ENCODE data around the gene ARFIP1.
A peak's percentile ranks its signal among the peaks of the same experiment; 100 is the strongest.
"Not testable (repeated sequence)": the region's sequence is repeated elsewhere in the genome, so short reads cannot be mapped to it uniquely, and the experiment has no call there.

ARFIP1 gene, protein sequence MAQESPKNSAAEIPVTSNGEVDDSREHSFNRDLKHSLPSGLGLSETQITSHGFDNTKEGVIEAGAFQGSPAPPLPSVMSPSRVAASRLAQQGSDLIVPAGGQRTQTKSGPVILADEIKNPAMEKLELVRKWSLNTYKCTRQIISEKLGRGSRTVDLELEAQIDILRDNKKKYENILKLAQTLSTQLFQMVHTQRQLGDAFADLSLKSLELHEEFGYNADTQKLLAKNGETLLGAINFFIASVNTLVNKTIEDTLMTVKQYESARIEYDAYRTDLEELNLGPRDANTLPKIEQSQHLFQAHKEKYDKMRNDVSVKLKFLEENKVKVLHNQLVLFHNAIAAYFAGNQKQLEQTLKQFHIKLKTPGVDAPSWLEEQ

DNA sequence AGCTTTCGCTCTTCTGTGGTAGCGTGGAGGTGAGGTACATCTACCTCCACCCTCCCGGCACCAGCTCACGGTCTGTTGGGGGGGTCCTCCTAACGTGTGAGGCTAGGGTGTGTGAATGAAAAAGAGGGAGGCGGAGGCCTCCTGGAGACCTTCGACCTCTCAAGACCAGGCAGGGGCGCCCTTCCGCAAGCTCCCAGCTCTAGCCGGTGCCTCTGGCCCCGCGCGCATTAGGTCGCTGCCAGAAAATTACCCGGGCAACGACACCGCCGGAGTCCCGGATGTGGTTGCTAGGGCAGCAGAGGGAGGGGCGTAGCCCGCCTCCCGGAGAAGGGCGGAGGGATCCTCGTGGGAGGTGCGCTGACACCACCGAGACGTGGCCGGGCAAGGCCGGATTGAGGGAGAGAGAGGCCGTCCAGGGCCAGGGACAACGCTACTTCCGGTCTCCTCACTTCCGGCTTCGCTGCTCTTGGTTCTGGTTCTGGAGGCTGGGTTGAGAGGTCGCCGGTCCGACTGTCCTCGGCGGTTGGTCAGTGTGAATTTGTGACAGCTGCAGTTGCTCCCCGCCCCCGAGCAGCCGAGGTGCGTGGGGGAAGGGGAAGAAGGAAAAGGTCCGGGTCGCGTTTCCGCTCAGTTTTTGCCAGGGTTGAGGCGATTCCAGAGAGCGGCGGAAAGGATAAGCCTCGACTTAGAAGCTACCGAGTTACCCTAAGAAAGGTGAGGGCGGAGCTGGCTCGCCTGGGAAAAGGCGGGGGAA is at the start of gene ARFIP1, which contains the start of gene TIGD4:
Gene ARFIP1 (plus strand): TSS at position 442 of the 754 bp plus-strand sequence. CDS start 49,680 bp downstream, outside the sequence.
Gene TIGD4 (minus strand): TSS at position 218 of the 754 bp plus-strand sequence. CDS start 8,726 bp downstream, outside the sequence.
- DNase-seq (ENCODE audit: low read depth in 2 of 2): peak; percentile 88 to 90

DNA sequence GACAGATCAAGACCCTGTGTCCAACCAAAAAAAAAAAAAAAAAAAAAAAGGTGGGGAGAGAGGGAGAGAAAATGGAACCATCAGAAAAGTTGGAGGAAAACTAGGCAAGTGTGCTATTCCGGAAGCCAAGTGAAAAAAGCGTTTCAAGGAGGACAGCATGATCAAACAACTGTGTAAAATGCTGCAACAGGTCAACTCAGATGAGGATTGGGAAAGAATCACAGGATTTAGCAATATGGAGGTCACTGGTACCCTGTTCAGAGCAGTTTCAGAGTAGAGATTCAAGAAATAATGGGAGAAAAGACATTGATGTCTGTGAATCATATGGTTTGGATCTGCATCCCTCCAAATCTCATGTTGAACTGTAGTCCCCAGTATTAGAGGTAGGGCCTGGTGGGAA is 47.8 kb upstream of the ARFIP1 start:
- DNase-seq (ENCODE audit: low read depth in 2 of 2): no peak

DNA sequence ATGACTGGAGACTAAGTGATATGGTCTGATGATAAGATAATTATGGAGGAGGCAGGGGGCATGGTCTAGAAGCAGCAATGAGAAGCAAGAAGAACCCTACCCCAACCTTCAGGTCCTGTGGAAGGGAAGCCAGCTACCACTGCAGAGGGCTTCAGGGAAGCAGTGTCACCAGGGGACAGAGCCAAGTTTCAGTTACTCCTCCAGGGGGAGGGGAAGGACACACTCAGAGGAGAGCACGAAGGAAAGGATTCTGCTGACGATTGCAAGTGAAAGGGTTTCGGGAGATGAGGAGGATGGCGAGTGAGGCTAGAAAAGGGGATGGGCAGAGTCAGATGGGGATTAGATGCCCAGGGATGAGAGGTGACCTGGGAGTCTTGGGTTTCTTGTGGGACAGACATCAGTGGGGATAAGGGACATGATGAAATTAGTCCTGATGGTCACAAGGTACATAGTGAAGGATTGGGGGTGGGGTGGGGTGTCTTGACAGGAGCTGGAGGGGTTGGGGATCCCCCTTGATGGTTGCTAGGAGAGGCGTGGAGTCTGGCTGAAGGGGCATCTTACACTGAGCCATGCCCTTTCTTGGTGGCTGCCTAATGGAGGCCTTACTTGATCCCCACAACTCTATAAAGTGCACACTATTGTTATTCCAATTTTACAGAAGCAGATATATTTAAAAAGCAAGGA is 45.6 kb upstream of the ARFIP1 start:
- DNase-seq (ENCODE audit: low read depth in 2 of 2): no peak

DNA sequence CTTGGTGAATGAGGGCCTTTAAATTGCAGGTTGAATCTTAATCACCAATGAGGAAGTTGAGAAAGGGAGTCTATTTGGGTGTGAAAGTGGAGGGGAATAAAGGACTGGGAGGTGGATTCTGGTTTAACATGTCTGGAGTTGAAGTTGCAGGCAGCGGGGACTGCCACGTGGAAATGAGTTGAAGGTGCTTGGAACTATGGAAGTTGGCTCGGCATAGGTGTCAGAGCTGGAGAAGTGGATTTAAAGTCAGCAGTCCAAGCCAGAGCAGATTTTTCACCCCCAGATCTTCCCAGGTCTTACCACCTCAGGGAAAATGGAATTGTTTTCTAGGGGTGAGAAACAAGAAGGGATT is 45.1 kb upstream of the ARFIP1 start:
- no peak for DNase-seq (ENCODE audit: low read depth in 2 of 2)

DNA sequence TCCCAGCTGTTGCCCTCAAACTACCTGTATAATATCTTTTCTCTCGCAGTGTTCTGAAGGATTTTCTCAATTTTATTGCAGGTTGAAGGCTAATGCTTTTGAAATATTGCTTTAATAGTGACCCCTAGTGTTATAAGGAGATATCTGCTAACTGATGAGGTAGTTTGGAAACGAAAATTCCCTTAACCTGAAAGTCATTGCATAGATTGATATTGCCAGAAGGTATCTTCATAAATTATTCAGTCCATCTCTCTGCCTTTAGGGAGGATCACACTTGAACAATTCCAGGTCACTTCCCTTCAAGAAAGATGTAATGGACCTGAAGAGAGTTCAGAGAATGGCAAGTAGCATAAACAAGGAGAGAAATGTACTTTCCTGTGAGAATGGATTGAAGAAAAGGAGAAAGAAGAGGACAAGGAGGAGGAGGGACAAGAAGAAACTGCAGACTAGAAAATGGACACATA is 44.3 kb upstream of the ARFIP1 start:
- no peak for DNase-seq (ENCODE audit: low read depth in 2 of 2)

DNA sequence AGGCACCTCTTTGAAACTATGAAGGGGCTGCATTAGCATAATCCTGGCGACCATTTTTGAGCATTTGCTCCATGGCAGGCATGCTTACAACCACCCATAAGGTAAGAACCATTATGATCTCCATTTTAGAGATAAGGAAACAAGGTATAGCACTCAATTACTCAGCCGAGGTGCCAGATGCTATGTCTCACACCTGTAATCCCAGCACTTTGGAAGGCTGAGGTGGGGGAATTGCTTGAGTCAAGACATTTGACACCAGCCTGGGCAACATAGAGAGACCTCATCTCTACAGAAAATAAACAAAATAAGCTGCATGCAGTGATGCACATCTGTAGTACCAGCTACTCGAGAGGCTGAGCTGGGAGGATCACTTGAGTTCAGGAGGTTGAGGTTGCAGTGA is 43.8 kb upstream of the ARFIP1 start:
- no peak for DNase-seq (ENCODE audit: low read depth in 2 of 2)

DNA sequence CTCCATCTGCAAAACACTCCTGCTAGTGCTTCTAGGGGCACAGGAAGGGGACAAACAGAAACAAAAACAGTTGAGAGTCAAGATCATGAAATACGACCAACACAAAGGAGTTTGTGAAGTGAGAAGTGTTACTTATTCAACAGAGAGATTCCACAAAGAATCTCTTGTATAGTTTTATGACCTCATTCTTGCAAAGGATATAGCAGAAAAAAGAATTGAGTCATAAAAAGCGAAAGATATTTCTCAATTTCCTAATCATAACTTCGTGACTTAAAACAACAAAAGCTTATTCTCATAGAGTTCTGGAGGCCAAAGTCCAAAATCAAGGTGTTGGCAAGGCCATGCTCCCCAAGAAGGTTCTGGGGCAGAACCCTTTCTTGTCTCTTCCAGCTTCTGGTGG is 40.9 kb upstream of the ARFIP1 start:
- no peak for DNase-seq (ENCODE audit: low read depth in 2 of 2)

DNA sequence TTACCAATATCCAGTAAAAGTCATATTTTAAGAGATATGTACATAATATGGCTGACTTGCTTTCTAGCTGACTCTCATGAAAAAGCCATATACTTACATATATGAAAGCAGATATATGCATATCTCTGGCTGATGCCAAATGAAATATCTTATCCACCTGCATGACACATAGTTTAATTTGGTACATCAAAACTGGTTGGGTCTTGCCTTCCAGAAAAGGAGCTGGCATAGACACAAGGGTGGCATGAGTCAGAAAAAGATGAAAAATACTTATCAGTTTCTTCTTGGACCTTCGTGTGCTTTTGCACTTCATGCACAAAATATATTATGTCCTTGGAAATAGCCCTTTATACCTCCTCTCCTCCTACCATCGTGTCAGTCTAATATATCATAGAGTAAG is 32.3 kb upstream of the ARFIP1 start:
- DNase-seq (ENCODE audit: low read depth in 2 of 2): no peak

GRCh38 chr4:152748619-152749018 is 31.1 kb upstream of the ARFIP1 start:
- no peak for DNase-seq (ENCODE audit: low read depth in 2 of 2)

DNA sequence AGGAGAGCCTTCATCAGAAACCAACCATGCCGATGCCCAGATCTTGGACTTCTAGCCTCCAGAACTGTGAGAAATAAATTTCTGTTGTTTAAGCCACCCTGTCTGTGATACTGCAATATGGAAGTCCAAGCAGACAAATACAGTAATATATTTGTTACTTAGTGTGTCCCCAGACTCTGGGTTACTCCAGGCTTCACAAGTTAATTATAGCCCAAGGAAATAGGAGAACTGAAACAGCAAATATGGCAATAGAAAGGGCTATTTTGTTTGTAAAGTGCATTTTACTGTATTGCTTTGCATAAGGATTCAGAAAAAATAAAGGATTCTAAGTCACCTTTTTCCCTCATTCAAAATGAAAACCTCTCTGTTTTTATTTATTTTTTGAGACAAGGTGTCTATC is 16.0 kb upstream of the ARFIP1 start:
- DNase-seq (ENCODE audit: low read depth in 2 of 2): no peak

DNA sequence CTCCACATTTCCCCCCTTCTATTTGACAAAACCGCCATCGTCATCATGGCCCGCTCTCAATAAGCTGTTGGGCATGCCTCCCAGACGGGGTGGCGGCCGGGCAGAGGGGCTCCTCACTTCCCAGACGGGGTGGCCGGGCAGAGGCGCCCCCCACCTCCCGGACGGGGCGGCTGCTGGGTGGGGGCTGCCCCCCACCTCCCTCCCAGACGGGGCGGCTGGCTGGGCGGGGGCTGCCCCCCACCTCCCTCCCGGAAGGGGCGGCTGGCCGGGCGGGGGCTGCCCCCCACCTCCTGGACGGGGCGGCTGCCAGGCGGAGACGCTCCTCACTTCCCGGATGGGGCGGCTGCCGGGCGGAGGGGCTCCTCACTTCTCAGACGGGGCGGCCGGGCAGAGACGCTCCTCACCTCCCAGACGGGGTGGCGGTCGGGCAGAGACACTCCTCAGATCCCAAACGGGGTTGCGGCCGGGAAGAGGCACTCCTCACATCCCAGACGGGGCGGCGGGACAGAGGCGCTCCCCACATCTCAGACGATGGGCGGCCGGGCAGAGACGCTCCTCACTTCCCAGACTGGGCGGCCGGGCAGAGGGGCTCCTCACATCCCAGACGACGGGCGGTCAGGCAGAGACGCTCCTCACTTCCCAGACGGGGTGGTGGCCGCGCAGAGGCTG is 14.6 kb upstream of the ARFIP1 start:
- not testable (repeated sequence) for DNase-seq (ENCODE audit: low read depth in 2 of 2)

DNA sequence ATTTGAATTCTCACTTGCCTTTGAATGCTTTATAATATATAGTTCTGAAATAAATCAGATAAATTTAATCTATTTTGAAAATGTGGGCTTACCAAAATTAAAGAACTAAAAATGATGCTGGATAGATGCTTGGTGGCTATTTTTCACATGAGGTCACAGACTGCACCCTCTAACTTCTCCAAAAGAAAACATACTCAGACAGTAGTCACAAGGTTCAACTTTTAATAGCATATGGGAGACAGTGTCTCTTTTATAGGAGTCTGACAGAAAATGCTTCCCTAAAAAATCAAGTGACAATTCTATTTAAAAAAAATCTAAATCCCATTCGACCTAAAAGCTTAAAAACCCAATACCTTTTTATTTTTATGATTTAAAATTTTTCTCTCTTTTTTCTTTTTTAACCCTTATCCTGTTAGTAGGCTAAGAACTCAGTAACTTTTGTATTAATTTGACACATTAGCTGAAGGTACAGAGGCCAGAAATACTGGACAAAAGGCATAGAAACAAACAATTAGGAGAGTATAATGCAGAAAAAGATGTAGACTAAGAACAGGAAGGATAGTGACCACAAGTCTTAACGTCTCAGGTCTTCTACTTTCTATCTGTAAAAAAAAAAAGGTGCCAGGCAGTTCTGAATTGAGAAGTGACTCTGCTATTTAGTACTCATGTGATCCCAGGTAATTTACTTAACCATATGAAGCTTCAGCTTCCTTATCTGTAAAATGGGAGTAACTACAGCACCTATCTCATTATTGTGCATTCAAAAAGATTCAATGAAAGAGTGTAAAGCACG is 7.8 kb upstream of the ARFIP1 start:
- no peak for DNase-seq (ENCODE audit: low read depth in 2 of 2)

DNA sequence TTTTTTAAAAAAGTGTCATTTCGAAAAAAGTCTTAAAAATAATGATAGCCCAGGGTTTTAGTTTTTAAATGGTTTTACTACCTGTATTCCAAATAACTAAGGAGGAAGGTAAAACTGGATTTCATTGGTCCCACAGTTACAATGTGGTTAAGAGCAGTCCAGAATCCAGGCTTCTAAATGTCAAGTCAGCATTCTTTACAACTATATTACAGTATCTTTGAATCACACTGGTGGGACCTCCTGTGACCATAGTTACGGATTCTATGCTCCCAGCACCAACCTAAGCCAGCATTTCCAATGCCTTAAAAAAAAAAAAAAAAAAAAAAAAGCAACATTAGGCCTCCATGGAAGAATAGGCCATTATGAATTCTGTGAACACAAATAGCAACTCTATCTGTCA is 6.4 kb upstream of the ARFIP1 start:
- no peak for DNase-seq (ENCODE audit: low read depth in 2 of 2)

- no peak for DNase-seq (ENCODE audit: low read depth in 2 of 2)
Measured at GRCh38 chr4:152773953-152774352, 5.8 kb upstream of the ARFIP1 start.

DNA sequence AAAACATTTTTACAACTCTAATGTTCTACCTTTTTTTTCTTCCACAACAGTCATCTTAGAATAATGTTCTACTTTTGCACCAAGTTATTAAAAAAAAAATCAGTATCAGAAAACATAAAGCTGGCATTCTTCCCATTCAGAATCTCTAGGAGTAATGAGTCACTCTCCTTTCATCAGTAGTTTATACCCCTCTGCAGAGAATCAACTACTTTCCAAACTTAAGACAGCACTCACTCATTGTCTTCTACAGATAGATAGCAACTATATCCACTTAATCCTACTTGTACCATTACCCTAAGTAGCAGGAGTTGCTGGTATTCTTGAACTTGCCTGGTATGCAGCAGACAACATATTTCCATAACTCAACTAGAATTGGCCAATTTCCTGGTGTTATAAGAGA is 3.4 kb upstream of the ARFIP1 start:
- no peak for DNase-seq (ENCODE audit: low read depth in 2 of 2)

- no peak for DNase-seq (ENCODE audit: low read depth in 2 of 2)
Measured at GRCh38 chr4:152777488-152777887, 2.3 kb upstream of the ARFIP1 start.

DNA sequence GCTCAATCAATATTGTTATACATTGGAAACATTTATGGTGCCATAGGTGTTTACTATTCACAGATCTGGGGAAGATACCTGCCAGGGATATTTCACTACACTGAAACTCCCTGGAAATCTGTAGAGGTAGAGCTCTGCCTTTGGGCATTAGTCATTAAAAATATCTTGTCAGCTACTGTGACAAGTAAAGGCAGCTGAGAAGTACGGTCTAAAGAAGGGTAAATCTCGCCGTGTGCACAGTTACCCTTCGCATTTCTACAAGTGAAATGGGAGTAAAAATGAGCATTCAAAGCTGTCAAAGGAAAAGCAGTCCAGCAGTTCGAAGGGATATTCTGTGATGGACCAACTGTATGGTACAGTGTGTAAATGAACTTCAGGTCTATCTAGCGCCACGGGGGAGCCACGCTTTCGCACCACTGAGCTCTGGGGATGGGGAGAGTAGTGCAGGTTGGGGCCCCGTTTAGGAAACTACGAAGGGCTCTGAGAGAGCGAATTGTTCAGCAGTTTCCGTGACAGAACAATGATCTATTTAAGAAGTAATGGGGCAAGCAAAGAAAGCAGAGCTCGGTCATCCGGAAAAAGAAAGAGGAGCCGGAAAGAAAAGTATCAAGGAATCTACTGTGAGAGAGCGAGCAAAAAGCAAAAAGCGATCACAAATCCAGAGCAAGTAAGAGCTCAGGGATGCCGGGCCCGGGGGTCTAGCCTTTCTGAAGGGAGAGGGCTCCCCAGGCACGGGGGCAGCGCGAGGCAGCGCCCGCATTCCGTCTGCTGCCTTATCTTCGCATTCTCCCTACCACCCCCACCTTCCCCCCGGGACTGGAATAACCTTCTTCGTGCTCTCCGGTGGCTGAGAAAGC is 870 bp upstream of the ARFIP1 start:
- peak in 1 of 2 donors; percentile 3 for DNase-seq (ENCODE audit: low read depth in 2 of 2)

GRCh38 chr4:152780267-152780778 is 569 bp downstream of the ARFIP1 start:
- no peak for DNase-seq (ENCODE audit: low read depth in 2 of 2)

- DNase-seq (ENCODE audit: low read depth in 2 of 2): no peak
Measured at GRCh38 chr4:152784490-152785350, 5.0 kb downstream of the ARFIP1 start.

All from activated CD8-positive, alpha-beta memory T cell treated with anti-CD3 and anti-CD28 coated beads for 4 hours (primary cell).